Stimulated activated CD8-positive, alpha-beta memory T cell treated with anti-CD3 and anti-CD28 coated beads, Interleukin-4, amount 100 ng/mL, for 48 hours (primary cell): ENCODE data around the gene SDS.

Experiments
- DNase-seq: peaks from one replicate; pipeline ENCODE4 v3.0.0-alpha.2; 2020

SDS gene

GRCh38 chr12:113424915-113425823, 21.5 kb upstream of the SDS start:
- peak; percentile 82 for DNase-seq

- no peak for DNase-seq
Measured at GRCh38 chr12:113424456-113424855, 20.8 kb upstream of the SDS start.

GRCh38 chr12:113422886-113423669, 19.4 kb upstream of the SDS start:
- no peak for DNase-seq

GRCh38 chr12:113422030-113422885, 18.6 kb upstream of the SDS start, which contains the start of gene SDSL:
TSS of gene SDSL (plus strand) at chr12:113422380. CDS start at chr12:113427983, 5,603 bp downstream.
- DNase-seq, result peak; percentile 63

- DNase-seq, result no peak
Measured at GRCh38 chr12:113420996-113421595, 17.4 kb upstream of the SDS start.

GRCh38 chr12:113418213-113418879, 14.7 kb upstream of the SDS start:
- DNase-seq, result no peak

- no peak for DNase-seq
Measured at GRCh38 chr12:113416091-113416754, 12.5 kb upstream of the SDS start.

GRCh38 chr12:113414519-113415038, 10.9 kb upstream of the SDS start:
- DNase-seq, result no peak

- DNase-seq, result no peak
Measured at GRCh38 chr12:113413488-113413939, 9.8 kb upstream of the SDS start.

GRCh38 chr12:113409462-113410124, 5.9 kb upstream of the SDS start:
- DNase-seq, result no peak

- DNase-seq, result no peak
Measured at GRCh38 chr12:113408756-113409298, 5.1 kb upstream of the SDS start.

GRCh38 chr12:113407931-113408600, 4.4 kb upstream of the SDS start:
- no peak for DNase-seq

- DNase-seq, result no peak
Measured at GRCh38 chr12:113405694-113406093, 2.0 kb upstream of the SDS start.

- no peak for DNase-seq
Measured at GRCh38 chr12:113402586-113403260, 964 bp downstream of the SDS start.

GRCh38 chr12:113401066-113402000, 2.4 kb downstream of the SDS start:
- DNase-seq, result no peak

- no peak for DNase-seq
Measured at GRCh38 chr12:113400362-113400761, 3.3 kb downstream of the SDS start.

- DNase-seq, result no peak
Measured at GRCh38 chr12:113399490-113399889, 4.2 kb downstream of the SDS start.
